GM21717 (cell line): Measurements from ENCODE around the gene TLE2.
"Not testable (repeated sequence)": the region's sequence is repeated elsewhere in the genome, so short reads cannot be mapped to it uniquely, and the experiment has no call there.

Experiments used
- ATAC-seq: cut with Tn5 transposase; IDR thresholded peaks from one replicate; pipeline ENCODE4 v1.9.1; 2021; ENCODE audit warnings: mild to moderate bottlenecking, moderate library complexity; ENCODE audit not compliant: unreplicated experiment

The TLE2 gene

GRCh38 chr19:3038214-3038613, 9.1 kb upstream of the TLE2 start:
- ATAC-seq, result no peak

GRCh38 chr19:3036977-3037544, 8.0 kb upstream of the TLE2 start:
- ATAC-seq, result not testable (repeated sequence)

GRCh38 chr19:3036119-3036976, 7.3 kb upstream of the TLE2 start:
- peak; percentile 40 for ATAC-seq

GRCh38 chr19:3035542-3036118, 6.5 kb upstream of the TLE2 start:
- ATAC-seq, result peak; percentile 74

GRCh38 chr19:3034656-3035541, 5.8 kb upstream of the TLE2 start:
- ATAC-seq, result peak; percentile 3

GRCh38 chr19:3034406-3034655, 5.3 kb upstream of the TLE2 start:
- no peak for ATAC-seq

GRCh38 chr19:3033595-3034405, 4.7 kb upstream of the TLE2 start:
- no peak for ATAC-seq

GRCh38 chr19:3031607-3031867, 2.5 kb upstream of the TLE2 start:
- no peak for ATAC-seq

- no peak for ATAC-seq
Measured at GRCh38 chr19:3028305-3029064, 595 bp downstream of the TLE2 start.

- no peak for ATAC-seq
Measured at GRCh38 chr19:3027981-3028304, 1.1 kb downstream of the TLE2 start.

- ATAC-seq, result no peak
Measured at GRCh38 chr19:3027292-3027691, 1.8 kb downstream of the TLE2 start.

GRCh38 chr19:3026768-3027167, 2.3 kb downstream of the TLE2 start:
- no peak for ATAC-seq

- no peak for ATAC-seq
Measured at GRCh38 chr19:3025549-3025886, 3.6 kb downstream of the TLE2 start.

GRCh38 chr19:3024870-3025548, 4.1 kb downstream of the TLE2 start:
- no peak for ATAC-seq

- no peak for ATAC-seq
Measured at GRCh38 chr19:3024509-3024869, 4.6 kb downstream of the TLE2 start.

- ATAC-seq, result no peak
Measured at GRCh38 chr19:3020321-3020960, 8.6 kb downstream of the TLE2 start.

- ATAC-seq, result no peak
Measured at GRCh38 chr19:3019211-3019854, 9.7 kb downstream of the TLE2 start.

- ATAC-seq, result no peak
Measured at GRCh38 chr19:3017923-3018322, 11.2 kb downstream of the TLE2 start.
